Measurements from ENCODE around the gene SEC22C.

The SEC22C gene

DNA sequence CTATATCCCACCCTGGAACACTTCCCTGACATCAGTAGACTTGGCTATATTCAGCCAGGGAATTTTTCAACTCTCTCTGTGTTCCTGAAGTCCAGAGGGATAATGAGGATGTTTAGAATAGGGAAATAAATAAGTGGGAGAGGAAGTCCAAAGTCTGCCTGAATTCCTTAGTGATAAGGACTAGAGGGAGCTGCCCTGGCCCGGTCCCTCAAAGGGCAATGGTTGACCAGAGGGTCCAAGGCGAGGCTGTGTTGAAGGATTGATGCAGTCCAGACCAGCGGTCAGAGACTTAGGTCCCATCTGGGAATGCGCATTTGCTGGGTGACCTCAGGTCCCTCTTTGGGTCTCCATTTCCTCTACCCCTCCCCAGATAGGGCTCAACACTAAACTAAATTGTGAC, 71.4 kb downstream of the SEC22C start:
- DNase-seq = no peak

DNA sequence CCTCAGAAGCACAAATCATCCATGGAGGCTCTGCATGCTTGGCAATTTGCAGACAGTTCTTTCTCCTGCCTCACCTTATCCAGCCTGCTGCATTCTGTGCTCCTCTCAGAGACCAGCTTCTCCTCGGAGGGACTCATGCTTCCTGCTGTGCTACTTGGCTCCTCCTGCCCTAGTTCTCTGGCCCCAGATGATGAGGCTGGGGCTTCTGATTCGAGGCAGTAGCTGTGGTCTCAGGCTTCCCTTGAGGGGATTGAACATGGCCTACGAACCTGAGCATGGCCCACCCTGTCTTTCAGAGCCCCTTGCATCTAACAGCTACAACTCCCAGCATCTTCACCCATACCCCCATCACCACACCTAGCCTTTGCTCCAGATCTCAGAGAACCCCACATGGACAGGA, 72.7 kb downstream of the SEC22C start:
- peak; percentile 3 for DNase-seq

DNA sequence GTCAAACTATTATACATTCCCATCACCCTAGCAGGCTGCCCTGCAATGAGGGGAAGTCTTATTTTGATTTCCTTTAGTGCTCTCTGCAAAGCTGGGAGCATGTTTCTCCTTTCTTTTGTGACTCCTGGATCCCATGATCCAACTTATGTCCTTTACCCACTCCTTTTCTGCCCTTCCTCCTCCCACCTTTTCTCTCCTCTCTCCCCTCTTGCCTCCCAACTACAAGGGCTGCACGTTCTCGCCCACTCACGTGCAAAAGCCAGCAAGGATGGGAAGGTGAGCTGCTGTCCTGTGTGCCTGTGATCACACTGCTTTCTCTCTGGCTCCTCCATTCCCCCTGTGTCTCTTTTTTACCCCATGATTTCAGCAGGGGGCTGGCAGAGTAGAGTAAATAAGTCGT, 73.2 kb downstream of the SEC22C start:
- DNase-seq = no peak

DNA sequence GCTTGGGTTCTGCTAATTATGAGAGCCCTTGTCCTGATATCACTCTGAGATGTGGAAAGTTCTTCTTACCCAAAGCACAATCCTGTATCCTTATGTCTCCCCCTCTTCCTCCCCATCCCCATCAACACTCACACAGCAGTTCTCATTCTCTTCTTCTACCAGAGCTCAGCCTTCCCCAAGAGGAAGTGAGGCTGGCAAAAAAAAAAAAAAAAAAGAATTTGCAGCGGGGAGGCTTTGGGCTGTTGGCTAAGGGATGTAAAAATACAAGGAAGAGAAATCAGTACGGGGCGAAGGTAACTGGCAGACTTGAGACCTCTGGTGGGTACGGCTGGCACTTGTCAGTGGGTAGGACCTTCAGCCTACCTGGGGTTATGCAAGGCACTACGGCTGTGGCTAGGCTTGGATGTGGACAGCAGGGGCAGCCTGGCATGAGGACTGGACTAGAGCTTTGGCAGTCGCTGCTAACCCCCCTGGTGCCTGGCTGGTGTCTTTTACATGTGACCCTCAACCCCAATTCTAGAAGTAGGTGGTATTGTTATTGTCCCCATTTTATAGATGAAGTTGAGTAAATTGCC, 73.9 kb downstream of the SEC22C start:
- DNase-seq = peak; percentile 6

DNA sequence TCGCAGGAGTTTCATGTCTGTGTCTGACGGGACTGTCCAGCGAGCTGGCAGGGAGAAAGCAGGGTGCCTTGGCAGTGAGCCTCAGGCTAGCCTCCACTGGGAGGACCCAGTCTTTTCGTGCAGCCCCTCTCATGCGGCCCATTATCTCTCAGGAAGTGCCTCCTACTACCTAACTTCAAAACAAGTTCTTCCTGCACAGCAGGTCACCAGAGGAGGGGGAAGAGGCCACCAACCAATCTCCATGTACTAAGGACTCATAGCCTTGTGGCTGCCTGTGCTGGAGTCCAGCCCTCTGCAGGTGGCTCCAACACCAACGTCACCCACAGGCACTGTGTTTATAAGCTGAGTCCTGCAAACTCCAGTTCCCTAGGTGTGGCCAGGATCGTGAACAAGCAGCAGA, 74.5 kb downstream of the SEC22C start:
- DNase-seq = peak; percentile 16

DNA sequence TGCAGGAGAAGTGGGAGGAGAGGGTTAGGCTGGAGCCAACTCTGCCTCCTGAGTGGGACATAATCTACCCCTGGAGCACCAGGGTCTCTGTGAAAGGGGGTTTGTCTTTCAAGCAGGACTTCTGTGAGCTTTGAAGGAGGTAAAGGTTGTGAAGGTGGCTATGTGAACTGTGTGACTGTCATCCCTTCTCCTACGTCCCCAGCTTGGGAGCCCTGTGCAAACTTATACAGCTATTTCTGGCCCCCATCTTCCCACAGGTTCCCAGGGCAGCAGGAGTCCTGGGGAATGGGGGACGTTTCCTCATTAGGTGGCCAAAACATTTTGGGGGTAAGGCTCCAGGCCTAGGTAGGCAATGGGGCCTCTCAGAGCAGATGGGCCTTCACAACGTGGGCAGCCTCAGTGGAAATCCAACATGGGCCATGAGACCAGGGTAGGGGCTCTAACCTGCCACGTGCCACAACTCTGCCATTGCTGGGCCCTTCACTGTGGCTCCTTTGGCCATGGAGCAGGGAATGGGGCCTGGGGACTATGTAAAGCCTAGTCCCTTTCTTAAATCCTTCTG, 75.8 kb downstream of the SEC22C start:
- no peak for DNase-seq

DNA sequence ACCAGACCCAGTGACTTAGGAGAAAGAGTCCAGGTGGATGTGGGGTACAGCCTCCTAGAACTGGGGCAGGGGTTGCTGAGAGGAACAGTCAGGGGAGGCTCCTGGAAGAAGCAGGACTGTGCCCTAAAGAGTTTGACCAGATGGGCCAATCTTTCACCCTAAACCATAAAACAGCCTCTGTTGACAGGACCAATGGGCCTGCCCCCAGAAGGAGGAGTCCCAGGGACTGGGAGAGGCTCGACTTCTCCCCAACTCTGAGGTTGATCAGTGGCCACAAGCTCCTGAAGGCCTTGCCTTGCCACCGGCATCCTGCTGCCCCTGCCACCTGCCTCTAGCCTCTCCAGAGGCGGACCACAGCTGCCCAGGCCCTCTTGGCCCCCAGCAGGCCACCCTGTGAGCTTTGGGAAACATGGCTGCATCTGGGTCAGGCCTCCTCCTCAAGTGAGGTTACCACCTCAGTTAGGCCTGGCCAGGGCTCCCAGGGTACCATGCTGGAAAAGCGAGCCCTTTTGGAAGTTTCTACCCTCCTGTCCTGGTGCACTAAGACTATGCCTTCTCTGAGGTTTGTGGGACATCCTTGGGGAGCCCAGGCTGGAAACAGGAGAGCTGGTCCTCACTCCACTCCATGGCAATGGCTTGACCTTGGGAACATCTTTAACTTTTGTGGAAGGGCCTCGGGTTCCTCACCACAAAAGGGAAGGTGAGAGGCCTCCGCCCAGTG, 76.5 kb downstream of the SEC22C start:
- DNase-seq = no peak

DNA sequence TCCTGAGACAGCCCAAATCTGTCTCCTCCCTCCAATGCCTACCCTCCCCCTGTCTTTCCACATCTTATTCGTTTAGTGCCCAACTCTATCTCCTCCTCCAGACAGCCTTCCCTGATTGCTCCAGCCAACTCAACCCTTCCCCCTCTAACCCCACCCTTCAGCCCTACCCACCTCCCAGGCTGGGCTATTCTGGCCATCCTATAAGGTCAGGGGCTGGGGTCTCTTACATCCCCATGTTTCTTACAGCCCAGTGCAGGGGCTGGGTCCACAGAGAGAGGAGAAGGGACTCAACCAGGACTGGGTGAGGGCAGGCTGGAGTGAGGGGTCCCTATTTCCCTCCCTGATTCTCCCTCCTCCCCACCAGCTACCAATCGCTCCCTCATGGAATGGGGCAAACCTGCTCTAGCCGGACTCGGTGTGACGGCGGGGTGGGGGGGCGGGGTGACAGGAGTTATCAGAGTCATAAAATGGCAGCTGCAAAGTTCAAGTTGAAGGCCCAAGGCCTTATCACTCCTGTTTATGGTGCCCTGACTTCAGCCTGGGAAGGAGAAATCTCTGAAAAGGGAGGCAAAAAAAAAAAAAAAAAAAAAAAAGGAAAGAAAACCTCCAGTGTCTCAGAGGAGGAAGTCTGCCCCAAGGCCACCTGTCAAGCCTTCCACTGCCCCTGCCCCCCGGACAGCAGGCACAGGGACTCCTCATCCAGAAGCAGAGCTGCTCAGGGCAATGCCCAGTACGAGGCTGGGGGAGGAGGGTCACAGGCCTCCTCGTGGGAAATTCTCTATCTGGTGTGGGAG, 77.2 kb downstream of the SEC22C start:
- no peak for DNase-seq

DNA sequence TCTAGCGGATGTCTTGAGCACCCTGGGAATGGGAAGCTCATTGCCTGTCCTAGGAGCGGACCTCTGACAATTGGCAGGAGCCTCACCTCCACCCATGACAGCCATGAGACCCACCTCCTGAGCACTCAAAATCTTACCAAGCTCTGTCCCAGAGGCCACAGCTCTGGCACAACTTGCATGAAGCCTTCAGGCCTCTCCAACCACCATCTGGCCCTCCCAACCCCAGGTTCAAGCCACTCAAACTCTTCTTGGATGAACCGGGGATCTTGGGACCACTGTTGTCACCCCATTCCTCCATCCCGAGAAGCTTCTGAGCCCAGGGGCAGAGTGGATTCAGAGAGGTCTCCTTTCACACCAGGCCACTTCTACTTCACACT, 77.8 kb downstream of the SEC22C start:
- DNase-seq = no peak

DNA sequence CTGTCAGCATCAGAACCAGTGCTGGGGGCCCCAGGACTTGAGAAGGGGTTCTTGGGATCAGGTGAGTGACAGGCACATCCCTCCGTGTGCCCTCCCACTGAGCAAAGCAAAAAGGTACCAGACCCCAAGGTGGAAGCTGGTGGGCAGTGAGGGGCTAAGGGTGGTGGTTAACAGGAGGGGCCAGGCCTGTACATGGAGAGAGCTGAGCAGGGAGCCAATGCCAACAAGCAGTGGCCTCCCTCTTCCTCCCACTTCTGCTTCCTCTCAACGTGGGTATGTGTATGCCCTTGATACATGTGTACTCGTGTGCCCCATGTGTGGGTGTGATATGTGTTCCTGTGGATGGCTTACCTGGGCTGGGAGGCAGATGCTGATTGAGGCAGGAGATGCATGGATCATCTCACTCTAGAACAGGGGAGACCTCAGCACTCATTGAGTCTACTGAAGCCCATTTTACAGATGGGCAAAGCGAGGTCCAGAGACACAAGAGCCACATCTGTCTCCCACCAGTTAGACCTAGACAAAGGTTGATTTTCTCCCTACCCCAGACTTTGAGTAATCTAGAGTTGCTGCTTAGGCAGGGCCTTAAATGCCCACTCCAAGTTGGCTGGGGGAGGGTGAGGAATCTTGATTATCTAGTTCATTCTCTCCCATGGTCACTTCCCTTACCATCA, 78.4 kb downstream of the SEC22C start:
- DNase-seq = no peak

DNA sequence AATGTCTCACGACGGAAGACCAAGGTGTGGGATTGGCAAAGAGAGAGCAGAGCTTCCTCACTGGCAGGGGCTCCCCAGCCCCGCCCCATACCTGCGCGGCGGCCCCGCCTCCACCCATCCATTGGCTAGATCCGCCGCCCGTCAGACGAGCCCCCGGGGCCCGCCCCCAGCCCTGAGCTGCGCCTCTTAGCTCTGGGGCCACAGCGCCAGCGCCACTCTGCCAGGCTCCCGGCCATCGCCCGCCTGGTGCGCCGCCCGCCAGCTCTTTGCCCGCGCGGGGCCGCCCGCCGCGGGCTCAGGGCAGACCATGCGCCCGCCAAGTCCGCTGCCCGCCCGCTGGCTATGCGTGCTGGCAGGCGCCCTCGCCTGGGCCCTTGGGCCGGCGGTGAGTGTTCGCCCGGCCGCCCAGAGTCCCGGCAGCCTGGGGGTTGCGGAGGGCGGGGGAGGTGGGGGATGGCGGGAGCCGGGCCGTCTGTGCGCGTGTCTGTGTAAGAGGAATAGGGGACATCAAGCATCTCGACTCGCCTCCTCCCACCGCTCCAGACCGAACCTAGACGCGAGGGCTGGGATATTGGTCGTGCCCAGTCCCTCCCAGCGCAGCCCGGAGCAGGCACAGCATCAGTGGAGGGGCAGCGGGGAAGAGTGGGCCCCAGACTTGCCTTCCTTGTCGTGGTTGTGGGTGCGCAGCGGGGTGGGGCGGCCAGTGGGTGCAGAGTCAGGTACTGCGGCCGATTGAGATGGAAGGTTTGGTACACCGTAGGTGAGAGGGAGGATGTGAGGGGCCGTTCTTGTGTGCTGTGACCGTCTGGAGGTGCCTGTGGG, 79.1 kb downstream of the SEC22C start, which contains the start of gene VIPR1:
TSS of gene VIPR1 (plus strand) at position 215 of the 822 bp plus-strand sequence. CDS start at position 308, 93 bp downstream.
- peak; percentile 92 for DNase-seq

DNA sequence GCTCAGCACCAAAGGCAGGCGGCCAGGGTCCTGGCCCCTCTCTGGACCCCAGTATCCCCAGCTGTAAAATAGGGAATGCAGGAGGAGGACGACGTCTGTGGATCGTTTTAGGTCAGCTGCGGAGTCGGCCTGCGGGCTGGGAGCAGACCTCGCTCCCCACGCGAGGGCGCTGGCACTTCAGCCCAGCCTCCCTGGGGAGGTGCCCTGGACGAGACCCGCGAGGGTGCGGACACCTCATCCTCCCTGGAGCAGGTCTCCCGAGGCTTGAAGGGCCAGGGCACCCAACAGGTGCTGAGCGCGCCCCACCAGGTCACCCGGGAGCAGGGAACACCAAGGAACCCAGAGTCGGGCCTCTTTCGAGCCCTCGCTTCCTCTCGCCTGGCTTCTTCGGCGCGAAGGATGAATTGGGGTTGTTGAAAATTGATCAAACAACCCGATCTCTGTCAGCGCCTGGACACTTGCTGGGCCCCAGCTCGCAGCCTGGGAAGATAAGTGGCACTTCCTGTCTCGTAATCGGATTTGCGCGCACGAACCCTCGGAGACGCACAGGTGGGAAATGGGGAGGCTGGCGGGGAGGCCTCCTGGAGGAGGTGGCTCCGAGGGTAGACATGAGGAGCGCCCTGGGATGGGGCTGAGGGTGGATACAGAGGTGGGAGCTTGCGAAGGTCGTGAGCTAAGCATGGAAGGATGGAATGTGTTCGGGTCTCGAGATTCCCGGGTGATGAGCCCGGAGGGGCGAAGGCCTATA, 79.9 kb downstream of the SEC22C start:
- peak; percentile 62 for DNase-seq

DNA sequence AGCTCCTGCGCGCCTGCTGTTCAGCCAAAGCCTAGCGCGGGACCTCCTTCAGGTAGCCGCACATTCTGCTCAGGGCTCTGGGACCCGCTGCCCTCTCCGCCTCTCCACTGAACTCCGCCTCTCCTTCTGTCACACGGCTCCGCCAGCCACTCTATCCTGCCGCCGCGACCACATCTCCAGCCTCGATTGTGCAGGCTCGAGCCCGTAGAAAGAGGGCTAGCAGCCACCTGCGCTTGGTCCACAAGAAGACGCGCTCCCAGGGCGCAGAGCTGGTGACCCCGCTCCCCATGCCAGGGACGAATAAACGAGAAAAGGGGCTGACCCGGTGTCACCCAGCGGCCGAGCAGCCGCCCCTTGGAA, 80.5 kb downstream of the SEC22C start:
- DNase-seq = no peak

DNA sequence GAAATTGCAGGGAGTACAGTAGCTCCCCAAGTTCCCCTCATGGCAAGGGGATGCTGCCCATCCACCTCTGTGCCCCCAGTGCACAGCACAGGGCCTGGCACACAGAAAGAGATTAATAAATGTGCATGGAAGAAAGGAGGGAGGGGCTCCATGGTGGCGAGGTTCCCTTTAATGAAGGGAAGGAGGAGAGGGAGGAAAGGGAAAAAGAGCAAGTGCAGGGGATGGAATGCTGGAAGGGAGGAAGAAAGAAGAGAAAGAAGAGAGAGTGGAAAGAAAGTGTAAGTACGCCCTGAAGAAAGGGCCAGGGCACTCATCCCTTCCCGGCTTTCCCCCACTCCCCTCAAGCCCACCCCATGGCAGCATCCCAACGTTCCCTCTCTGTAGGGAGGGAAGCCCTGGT, 80.9 kb downstream of the SEC22C start:
- DNase-seq = no peak

DNA sequence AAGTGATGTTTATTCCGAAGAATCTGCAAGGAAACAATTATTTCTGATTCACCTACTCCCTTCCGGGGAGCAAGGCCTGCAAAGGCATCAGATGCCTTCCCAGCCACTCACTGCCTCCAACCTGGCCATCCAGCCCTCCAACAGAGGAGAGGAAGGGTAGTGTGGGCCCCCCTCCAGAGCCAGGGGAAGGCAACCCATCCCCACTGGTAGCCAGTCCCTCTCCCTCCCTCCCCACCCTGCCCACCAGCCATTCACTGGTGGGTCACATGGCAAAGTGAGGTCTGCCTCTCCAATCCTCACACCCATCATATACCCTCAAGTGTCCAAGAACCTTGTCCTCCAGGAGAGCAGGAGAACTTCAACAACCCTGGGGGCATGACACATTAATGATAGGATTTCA, 81.7 kb downstream of the SEC22C start:
- DNase-seq = no peak

DNA sequence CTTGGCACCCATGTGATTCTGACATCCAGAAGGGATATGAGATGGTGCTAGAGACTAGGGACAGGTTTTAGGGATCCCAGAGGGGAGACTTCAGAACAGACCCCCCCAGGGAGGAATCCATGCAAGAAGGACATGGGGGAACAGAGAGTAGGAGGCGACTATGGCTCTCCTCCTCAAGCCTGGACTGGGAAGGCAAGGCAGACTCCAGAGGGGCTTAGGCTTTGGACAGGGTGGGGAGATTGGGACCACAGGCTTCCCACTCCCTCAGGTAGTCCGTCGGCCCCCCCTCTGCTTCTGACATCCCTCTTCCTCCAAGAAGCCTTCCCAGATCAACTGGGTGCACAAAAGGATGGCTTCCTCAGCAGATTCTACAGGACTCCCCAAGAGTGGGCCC, 82.3 kb downstream of the SEC22C start:
- no peak for DNase-seq

DNA sequence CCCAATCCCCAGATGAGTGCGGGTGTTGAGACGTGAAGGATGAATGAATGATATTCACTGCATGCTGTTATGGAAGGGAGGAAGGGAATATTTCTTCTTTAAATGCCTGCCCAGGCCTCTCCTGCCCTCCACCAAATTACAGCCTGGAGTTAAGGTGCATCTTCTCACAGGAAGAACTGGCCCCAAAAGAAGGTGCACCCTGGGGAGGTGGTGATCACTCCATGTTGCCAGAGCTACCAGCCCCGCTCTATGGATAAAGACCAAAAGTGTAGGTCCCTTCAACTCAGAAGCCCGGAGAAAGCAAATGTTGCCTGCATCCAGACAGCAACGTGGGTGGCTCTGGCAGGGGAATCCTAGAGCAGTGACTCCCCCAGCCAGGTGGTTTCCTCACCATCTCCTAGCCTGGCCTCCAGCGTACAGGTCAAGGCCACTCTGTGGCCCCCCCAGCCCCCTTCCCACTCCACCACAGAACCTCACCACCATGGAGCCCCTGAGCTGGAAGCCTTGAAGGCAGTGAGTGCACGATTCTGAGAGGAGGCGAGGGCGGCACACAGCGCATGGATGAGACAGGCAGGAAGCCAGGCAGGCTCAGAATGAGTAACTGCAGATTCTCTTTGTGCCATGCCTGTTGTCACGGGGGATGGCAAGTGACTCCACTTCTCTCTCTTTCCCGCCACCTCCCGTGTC, 82.8 kb downstream of the SEC22C start:
- DNase-seq = no peak

DNA sequence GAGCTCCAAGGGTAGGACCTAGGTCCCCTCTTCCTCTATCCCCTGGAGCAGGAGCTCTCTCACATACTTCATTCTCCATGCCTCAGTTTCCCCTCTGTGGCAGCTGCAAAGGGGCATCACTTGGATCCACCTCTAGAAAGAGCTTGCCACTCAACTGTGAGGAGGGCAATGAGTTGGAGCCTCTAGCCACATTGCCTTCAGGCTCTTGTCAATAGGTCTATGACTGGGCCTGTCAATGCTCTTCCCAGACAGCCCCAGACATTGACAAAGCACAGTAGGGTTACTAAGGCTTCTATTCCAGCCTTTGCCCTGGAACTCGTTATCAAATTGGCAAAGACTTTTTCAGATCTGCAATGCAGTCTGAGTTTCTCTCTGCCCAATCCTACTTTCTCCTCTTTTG, 83.7 kb downstream of the SEC22C start:
- DNase-seq = no peak

Data from CD4-positive, alpha-beta T cell treated with Interleukin-15 for 1 hour (primary cell).